Cardiac muscle cell (in vitro differentiated cells and primary cell): ENCODE measurements around the gene LMX1B. TPM values are rescaled to one million over a fixed set of nuclear protein-coding genes. Genes with fewer than 3 reads are reported as not detected.
"Not testable (repeated sequence)": the region's sequence is repeated elsewhere in the genome, so short reads cannot be mapped to it uniquely, and the experiment has no call there.

Source experiments
- DNase-seq, 2 donors: peaks; one replicate each; pipeline versions ENCODE4 v3.0.0 to v3.0.0-alpha.2; 2010 to 2017; ENCODE audit warnings: low read depth in 1 of 2, low spot score in 1 of 2
- H3K27ac ChIP-seq: fragments of 200-600 bp; sonication (generic); 2 replicates; pipeline ENCODE4 v1.5.1; 2016
- H3K27me3 ChIP-seq: fragments of 200-600 bp; sonication (generic); 2 replicates; pipeline ENCODE4 v1.6.0; 2016; ENCODE audit warnings: control low read depth
- H3K36me3 ChIP-seq: fragments of 200-600 bp; sonication (generic); 2 replicates; pipeline ENCODE4 v1.5.1; 2016; ENCODE audit warnings: control low read depth
- H3K4me1 ChIP-seq: fragments of 200-600 bp; sonication (generic); 2 replicates; pipeline ENCODE4 v1.8.1; 2017; ENCODE audit warnings: low read depth, mild to moderate bottlenecking, mixed run types
- H3K4me3 ChIP-seq: fragments of 200-600 bp; sonication (generic); 2 replicates; pipeline ENCODE4 v1.5.1; 2016; ENCODE audit warnings: mild to moderate bottlenecking
- H3K9me3 ChIP-seq: fragments of 200-600 bp; sonication (generic); 2 replicates; pipeline ENCODE4 v1.5.1; 2017; ENCODE audit warnings: low read depth, mild to moderate bottlenecking, control low read depth
- polyA plus RNA-seq: library from polyadenylated mRNA; unstranded; fragments of >200 nt; fragmentation: Nextera tagmentation; extraction: Ambion mirVana; gene quantifications from 2 replicates; pipeline ENCODE4 v1.2.1, GENCODE V29; 2016
- total RNA-seq: library from RNA; depleted of rRNA; stranded (reverse); fragments of >200 nt; gene quantifications from 2 replicates; pipeline ENCODE4 v1.2.3, GENCODE V29; 2016
- TF ChIP-seq, protein P1 (sequence below): IDR thresholded peaks from 2 replicates; pipeline ENCODE4 v1.5.1; 2012; ENCODE audit warnings: low read depth, mild to moderate bottlenecking, low read length

Gene LMX1B
- total and polyA plus RNA-seq, 2 experiments from 2014 or later = not detected

DNA sequence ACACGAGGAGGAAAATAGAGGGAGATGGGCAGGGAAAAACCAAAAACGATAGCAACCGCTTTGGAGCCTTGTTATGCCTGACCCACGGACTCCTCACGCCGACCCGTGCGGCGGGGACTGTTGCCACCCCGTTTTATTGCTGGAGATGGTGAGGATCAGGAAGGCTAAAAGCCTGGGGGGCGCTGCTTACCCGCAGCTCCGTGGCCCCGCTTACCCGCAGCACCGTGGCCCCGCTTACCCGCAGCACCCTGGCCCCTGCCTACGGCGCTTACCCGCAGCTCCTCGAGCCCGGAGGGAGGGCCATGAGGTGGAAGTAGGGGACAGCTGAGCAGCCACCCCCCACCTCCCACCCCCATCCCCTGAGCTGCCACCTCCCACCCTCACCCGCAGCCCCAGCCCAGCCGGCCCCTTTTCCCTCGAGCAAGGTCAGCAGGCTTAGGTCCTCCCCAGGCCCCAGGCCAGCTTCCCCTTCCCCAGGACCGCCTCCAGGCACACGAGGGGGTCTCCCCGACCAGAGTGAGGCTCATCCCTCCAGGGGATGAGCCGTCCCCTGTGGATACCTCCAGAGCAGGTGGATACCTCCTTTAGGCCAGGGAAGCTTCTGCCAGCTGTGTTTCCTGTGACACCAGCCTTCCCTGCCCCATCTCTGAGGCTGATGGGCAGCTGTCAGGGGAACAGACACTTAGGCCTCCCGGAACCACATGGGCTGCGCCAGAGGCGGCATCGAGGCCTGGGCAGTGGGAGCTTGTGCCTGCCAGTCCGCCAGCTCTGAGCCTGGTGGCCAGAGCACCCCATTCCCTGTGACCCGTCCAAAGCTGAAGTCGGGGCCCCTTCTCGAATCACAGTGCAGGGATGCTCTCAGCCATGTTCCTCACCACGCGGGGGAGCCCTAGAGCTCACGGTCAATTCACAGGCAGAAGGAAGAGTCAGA, 92.3 kb downstream of the LMX1B start:
- no peak overlapping the region for H3K4me3 ChIP-seq
- peak; percentile 41 to 47 for DNase-seq
- no peaks in the 10 kb centered on the region for H3K9me3 ChIP-seq
- peaks cover 10% of the 10 kb centered on the region for H3K4me1 ChIP-seq
- no peaks in the 10 kb centered on the region for H3K36me3 ChIP-seq
- peaks cover 29% of the 10 kb centered on the region for H3K27me3 ChIP-seq
- TF ChIP-seq, protein P1, sequence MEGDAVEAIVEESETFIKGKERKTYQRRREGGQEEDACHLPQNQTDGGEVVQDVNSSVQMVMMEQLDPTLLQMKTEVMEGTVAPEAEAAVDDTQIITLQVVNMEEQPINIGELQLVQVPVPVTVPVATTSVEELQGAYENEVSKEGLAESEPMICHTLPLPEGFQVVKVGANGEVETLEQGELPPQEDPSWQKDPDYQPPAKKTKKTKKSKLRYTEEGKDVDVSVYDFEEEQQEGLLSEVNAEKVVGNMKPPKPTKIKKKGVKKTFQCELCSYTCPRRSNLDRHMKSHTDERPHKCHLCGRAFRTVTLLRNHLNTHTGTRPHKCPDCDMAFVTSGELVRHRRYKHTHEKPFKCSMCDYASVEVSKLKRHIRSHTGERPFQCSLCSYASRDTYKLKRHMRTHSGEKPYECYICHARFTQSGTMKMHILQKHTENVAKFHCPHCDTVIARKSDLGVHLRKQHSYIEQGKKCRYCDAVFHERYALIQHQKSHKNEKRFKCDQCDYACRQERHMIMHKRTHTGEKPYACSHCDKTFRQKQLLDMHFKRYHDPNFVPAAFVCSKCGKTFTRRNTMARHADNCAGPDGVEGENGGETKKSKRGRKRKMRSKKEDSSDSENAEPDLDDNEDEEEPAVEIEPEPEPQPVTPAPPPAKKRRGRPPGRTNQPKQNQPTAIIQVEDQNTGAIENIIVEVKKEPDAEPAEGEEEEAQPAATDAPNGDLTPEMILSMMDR = peak; percentile 70
- no peak overlapping the region for H3K27ac ChIP-seq

DNA sequence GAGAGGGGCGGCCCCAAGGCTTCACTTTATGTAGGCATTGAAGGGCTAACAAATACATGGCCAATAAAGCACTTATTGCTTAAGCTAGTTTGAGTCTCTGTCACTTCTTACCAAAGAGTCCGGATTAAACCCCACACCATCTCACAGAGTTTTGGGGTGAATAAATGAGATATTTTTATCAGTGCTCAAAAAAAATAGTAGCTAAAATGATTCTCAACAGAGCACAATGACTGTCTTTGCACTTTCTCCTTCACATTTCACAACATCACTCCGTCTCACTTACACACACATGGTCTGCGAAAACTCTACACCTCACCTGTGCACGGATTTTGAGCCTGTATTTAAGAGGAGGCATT, 92.9 kb downstream of the LMX1B start:
- Histone ChIP-seq H3K4me3 (no peak overlapping the region), H3K36me3 (no peaks in the 10 kb centered on the region), H3K9me3 (no peaks in the 10 kb centered on the region), H3K27me3 (peaks cover 27% of the 10 kb centered on the region), H3K27ac (no peak overlapping the region), H3K4me1 (peaks cover 10% of the 10 kb centered on the region)
- TF ChIP-seq, protein P1 = no peak
- DNase-seq = no peak

DNA sequence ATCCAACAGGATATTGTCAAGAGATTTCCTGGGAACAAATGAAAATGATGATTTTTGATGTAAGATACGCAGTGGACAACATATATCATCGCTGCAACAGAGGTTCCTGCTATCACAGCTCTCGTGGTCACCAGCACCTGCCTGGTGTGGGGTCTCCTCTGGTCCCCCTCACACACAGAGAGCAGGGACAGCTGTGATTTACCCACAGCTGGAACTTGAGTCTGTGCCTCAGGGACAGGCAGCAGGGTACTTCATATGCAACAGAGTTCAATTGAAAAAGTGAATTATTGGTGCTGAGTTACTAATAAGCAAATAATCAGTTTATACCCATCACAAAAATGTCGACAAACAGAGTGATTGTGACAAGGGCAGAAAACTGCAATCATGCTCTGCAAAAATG, 93.4 kb downstream of the LMX1B start:
- H3K36me3 ChIP-seq = no peaks in the 10 kb centered on the region
- no peak overlapping the region for H3K4me3 ChIP-seq
- TF ChIP-seq, protein P1 = no peak
- no peak for DNase-seq
- peaks cover 25% of the 10 kb centered on the region for H3K27me3 ChIP-seq
- peaks cover 10% of the 10 kb centered on the region for H3K4me1 ChIP-seq
- H3K27ac ChIP-seq = no peak overlapping the region
- no peaks in the 10 kb centered on the region for H3K9me3 ChIP-seq

DNA sequence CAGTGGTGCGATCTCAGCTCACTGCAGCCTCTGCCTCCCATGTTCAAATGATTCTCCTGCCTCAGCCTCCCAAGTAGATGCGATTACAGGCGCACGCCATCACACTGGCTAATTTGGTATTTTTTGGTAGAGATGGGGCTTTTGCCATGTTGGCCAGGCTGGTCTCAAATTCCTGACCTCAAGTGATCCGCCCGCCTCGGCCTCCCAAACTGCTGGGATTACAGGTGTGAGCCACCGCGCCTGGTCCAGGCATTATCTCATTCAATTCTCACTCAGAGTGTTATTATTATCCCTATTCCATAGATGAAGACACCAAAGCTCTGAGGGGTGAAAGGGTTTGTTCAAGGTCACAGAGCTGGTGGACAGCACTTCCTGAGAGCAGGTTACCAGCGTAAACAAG, 94.0 kb downstream of the LMX1B start:
- H3K4me1 ChIP-seq, H3K4me3 ChIP-seq, H3K36me3 ChIP-seq, H3K9me3 ChIP-seq, H3K27ac ChIP-seq, DNase-seq: not testable (repeated sequence)
- peaks cover 28% of the 10 kb centered on the region for H3K27me3 ChIP-seq

DNA sequence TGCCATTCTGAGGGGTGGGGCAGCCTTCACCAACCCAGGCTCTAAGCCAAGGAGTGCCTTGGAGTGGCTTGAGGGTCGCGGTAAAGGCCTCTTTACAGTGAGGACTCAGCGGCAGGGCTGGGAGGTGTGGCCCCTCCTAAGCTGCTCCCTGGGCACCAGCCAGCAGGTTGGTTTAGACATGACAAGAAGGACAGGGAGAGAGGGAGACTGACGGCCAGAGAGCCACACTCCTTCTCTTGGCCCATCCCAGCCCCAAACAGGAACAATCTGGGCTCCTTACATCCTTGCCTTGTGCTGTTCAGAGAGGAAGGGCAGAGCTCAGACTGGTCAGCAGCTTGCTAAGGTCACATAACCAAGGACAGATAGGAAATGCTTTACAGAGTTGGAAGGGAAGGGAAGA, 94.5 kb downstream of the LMX1B start:
- H3K9me3 ChIP-seq = no peaks in the 10 kb centered on the region
- peaks cover 3% of the 10 kb centered on the region for H3K4me1 ChIP-seq
- H3K27me3 ChIP-seq = peaks cover 29% of the 10 kb centered on the region
- TF ChIP-seq, protein P1 = no peak
- no peak overlapping the region for H3K4me3 ChIP-seq
- H3K36me3 ChIP-seq = no peaks in the 10 kb centered on the region
- no peak overlapping the region for H3K27ac ChIP-seq
- no peak for DNase-seq

DNA sequence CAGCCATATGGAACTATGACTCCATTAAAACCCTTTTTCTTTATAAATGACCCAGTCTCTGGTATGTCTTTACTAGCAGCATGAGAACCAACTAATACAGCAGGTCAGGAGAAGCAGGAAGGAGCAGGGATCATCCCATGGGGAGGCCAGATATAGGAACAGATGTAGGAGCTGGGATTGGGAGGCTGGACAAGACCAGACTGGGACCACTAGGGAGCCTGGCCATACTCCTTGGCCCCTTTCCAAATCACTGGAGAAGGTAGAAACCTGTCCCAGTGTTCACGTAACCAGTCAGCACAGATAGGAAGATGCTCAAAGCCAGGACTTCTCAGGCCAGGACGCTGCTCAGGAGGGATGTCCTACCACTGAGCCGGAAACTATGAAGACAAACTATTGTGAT, 95.5 kb downstream of the LMX1B start:
- no peaks in the 10 kb centered on the region for H3K36me3 ChIP-seq
- H3K9me3 ChIP-seq = no peaks in the 10 kb centered on the region
- H3K4me1 ChIP-seq = no peaks in the 10 kb centered on the region
- no peak overlapping the region for H3K4me3 ChIP-seq
- no peak for DNase-seq
- TF ChIP-seq, protein P1 = no peak
- H3K27ac ChIP-seq = no peak overlapping the region
- peaks cover 37% of the 10 kb centered on the region for H3K27me3 ChIP-seq
